Ishikawa (cell line): ENCODE data around the gene STOML1.

Experiments
- CEBPB ChIP-seq: IDR thresholded peaks from 2 replicates; pipeline ENCODE4 v1.6.1; 2012
- CREB1 ChIP-seq: IDR thresholded peaks from 2 replicates; pipeline ENCODE4 v1.6.1; 2012; ENCODE audit warnings: low read depth
- EP300 ChIP-seq: IDR thresholded peaks from 2 replicates; pipeline ENCODE4 v1.6.1; 2012; ENCODE audit warnings: borderline replicate concordance
- FOXM1 ChIP-seq: IDR thresholded peaks from 2 replicates; pipeline ENCODE4 v1.6.1; 2012; ENCODE audit warnings: low read depth, borderline replicate concordance
- MAX ChIP-seq: IDR thresholded peaks from 2 replicates; pipeline ENCODE4 v1.6.1; 2012
- NFIC ChIP-seq: IDR thresholded peaks from 2 replicates; pipeline ENCODE4 v1.6.1; 2012
- RAD21 ChIP-seq: IDR thresholded peaks from 2 replicates; pipeline ENCODE4 v1.6.1; 2012; ENCODE audit warnings: low read depth
- REST ChIP-seq: IDR thresholded peaks from 2 replicates; pipeline ENCODE4 v1.6.1; 2012; ENCODE audit warnings: low read depth, mild to moderate bottlenecking
- TAF1 ChIP-seq: IDR thresholded peaks from 2 replicates; pipeline ENCODE4 v1.6.1; 2012; ENCODE audit warnings: low read depth, mild to moderate bottlenecking
- TCF12 ChIP-seq: IDR thresholded peaks from 2 replicates; pipeline ENCODE4 v1.6.1; 2012; ENCODE audit warnings: low read depth
- TEAD4 ChIP-seq: IDR thresholded peaks from 2 replicates; pipeline ENCODE4 v1.6.1; 2012
- YY1 ChIP-seq: IDR thresholded peaks from 2 replicates; pipeline ENCODE4 v1.6.1; 2012; ENCODE audit warnings: low read depth

- TF ChIP-seq RAD21 (no peak), REST (no peak), CREB1 (no peak), TEAD4 (no peak), EP300 (no peak), CEBPB (no peak), NFIC (no peak), FOXM1 (no peak), TAF1 (no peak), MAX (no peak), YY1 (no peak), TCF12 (no peak)
These were observed 37.6 kb downstream of the STOML1 start for GRCh38 chr15:73954188-73955145.
